Measurements from ENCODE around the gene CNTNAP5. TPM values are rescaled to one million over a fixed set of nuclear protein-coding genes. Genes with fewer than 3 reads are reported as not detected.

The CNTNAP5 gene
- total RNA-seq, 1 donor from 2014 or later, result 22.0 TPM

GRCh38 chr2:124884315-124884714, 859.2 kb downstream of the CNTNAP5 start:
- Mint-ChIP-seq H3K4me3 (ENCODE audit: unreplicated experiment) (no peak overlapping the region), H3K27me3 (ENCODE audit: unreplicated experiment) (peaks cover 2% of the 10 kb centered on the region), H3K36me3 (ENCODE audit: unreplicated experiment) (no peaks in the 10 kb centered on the region), H3K9me3 (ENCODE audit: unreplicated experiment) (peaks cover 2% of the 10 kb centered on the region), H3K4me1 (ENCODE audit: low read depth, unreplicated experiment) (peaks cover 2% of the 10 kb centered on the region), H3K27ac (ENCODE audit: unreplicated experiment) (no peak overlapping the region)
- DNase-seq, result no peak
- no peak for TF ChIP-seq CTCF (IDR thresholded peaks at IDR 0.05; ENCODE audit: partially characterized antibody, unreplicated experiment)

- Mint-ChIP-seq H3K27me3 (ENCODE audit: unreplicated experiment) (peaks cover 2% of the 10 kb centered on the region), H3K4me1 (ENCODE audit: low read depth, unreplicated experiment) (no peaks in the 10 kb centered on the region), H3K27ac (ENCODE audit: unreplicated experiment) (no peak overlapping the region), H3K9me3 (ENCODE audit: unreplicated experiment) (no peaks in the 10 kb centered on the region), H3K36me3 (ENCODE audit: unreplicated experiment) (no peaks in the 10 kb centered on the region), H3K4me3 (ENCODE audit: unreplicated experiment) (no peak overlapping the region)
- DNase-seq, result no peak
- TF ChIP-seq CTCF (IDR thresholded peaks at IDR 0.05; ENCODE audit: partially characterized antibody, unreplicated experiment), result no peak
Observed at GRCh38 chr2:124886216-124886615, 861.1 kb downstream of the CNTNAP5 start.

GRCh38 chr2:124887466-124887865, 862.4 kb downstream of the CNTNAP5 start:
- no peak for TF ChIP-seq CTCF (IDR thresholded peaks at IDR 0.05; ENCODE audit: partially characterized antibody, unreplicated experiment)
- no peak for DNase-seq
- H3K27ac Mint-ChIP-seq (ENCODE audit: unreplicated experiment), result no peak overlapping the region
- no peaks in the 10 kb centered on the region for H3K9me3 Mint-ChIP-seq (ENCODE audit: unreplicated experiment)
- no peaks in the 10 kb centered on the region for H3K27me3 Mint-ChIP-seq (ENCODE audit: unreplicated experiment)
- no peaks in the 10 kb centered on the region for H3K4me1 Mint-ChIP-seq (ENCODE audit: low read depth, unreplicated experiment)
- no peak overlapping the region for H3K4me3 Mint-ChIP-seq (ENCODE audit: unreplicated experiment)
- no peaks in the 10 kb centered on the region for H3K36me3 Mint-ChIP-seq (ENCODE audit: unreplicated experiment)

- TF ChIP-seq CTCF (IDR thresholded peaks at IDR 0.05; ENCODE audit: partially characterized antibody, unreplicated experiment), result no peak
- Mint-ChIP-seq H3K27me3 (ENCODE audit: unreplicated experiment) (no peaks in the 10 kb centered on the region), H3K4me3 (ENCODE audit: unreplicated experiment) (no peak overlapping the region), H3K9me3 (ENCODE audit: unreplicated experiment) (no peaks in the 10 kb centered on the region), H3K4me1 (ENCODE audit: low read depth, unreplicated experiment) (no peaks in the 10 kb centered on the region), H3K27ac (ENCODE audit: unreplicated experiment) (no peak overlapping the region), H3K36me3 (ENCODE audit: unreplicated experiment) (no peaks in the 10 kb centered on the region)
- no peak for DNase-seq
Observed at GRCh38 chr2:124888431-124888830, 863.3 kb downstream of the CNTNAP5 start.

GRCh38 chr2:124894199-124894598, 869.1 kb downstream of the CNTNAP5 start:
- no peak overlapping the region for H3K27ac Mint-ChIP-seq (ENCODE audit: unreplicated experiment)
- H3K27me3 Mint-ChIP-seq (ENCODE audit: unreplicated experiment), result no peaks in the 10 kb centered on the region
- TF ChIP-seq CTCF (IDR thresholded peaks at IDR 0.05; ENCODE audit: partially characterized antibody, unreplicated experiment), result no peak

More at GRCh38 chr2:124894199-124894598, 869.1 kb downstream of the CNTNAP5 start:
- no peaks in the 10 kb centered on the region for H3K4me1 Mint-ChIP-seq (ENCODE audit: low read depth, unreplicated experiment)
- no peaks in the 10 kb centered on the region for H3K9me3 Mint-ChIP-seq (ENCODE audit: unreplicated experiment)
- DNase-seq, result no peak
- no peaks in the 10 kb centered on the region for H3K36me3 Mint-ChIP-seq (ENCODE audit: unreplicated experiment)
- H3K4me3 Mint-ChIP-seq (ENCODE audit: unreplicated experiment), result no peak overlapping the region
